ENCODE data around the gene PLK3. TPM values are rescaled to one million over a fixed set of nuclear protein-coding genes. Genes with fewer than 3 reads are reported as not detected.
A peak's percentile ranks its signal among the peaks of the same experiment; 100 is the strongest.
"Not testable (repeated sequence)": the region's sequence is repeated elsewhere in the genome, so short reads cannot be mapped to it uniquely, and the experiment has no call there.

PLK3 gene
- 17.2 TPM for total RNA-seq (ENCODE audit: unreplicated experiment)
- long read RNA-seq, transcript PLK3-201 (15 exons, 2,492 nt), result major isoform, 10 of 13 reads
- long read RNA-seq, partial matches to known transcripts, result 1 of 13 reads
- long read RNA-seq, other reads (novel, unspliced or antisense), result 2 of 13 reads

- peak; percentile 96 for DNase-seq (ENCODE audit: low spot score)
- H3K36me3 Mint-ChIP-seq (ENCODE audit: low read depth, unreplicated experiment), result peaks cover 11% of the 10 kb centered on the region
- peak within 1 kb of the TSS; percentile 95 for H3K27ac Mint-ChIP-seq (ENCODE audit: unreplicated experiment)
- no peaks in the 10 kb centered on the region for H3K9me3 Mint-ChIP-seq (ENCODE audit: unreplicated experiment)
- TF ChIP-seq, protein P1, sequence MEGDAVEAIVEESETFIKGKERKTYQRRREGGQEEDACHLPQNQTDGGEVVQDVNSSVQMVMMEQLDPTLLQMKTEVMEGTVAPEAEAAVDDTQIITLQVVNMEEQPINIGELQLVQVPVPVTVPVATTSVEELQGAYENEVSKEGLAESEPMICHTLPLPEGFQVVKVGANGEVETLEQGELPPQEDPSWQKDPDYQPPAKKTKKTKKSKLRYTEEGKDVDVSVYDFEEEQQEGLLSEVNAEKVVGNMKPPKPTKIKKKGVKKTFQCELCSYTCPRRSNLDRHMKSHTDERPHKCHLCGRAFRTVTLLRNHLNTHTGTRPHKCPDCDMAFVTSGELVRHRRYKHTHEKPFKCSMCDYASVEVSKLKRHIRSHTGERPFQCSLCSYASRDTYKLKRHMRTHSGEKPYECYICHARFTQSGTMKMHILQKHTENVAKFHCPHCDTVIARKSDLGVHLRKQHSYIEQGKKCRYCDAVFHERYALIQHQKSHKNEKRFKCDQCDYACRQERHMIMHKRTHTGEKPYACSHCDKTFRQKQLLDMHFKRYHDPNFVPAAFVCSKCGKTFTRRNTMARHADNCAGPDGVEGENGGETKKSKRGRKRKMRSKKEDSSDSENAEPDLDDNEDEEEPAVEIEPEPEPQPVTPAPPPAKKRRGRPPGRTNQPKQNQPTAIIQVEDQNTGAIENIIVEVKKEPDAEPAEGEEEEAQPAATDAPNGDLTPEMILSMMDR (IDR thresholded peaks at IDR 0.05; ENCODE audit: unreplicated experiment), result peak; percentile 75
- H3K4me1 Mint-ChIP-seq (ENCODE audit: unreplicated experiment), result peaks cover 20% of the 10 kb centered on the region
- H3K4me3 Mint-ChIP-seq (ENCODE audit: unreplicated experiment), result peak within 1 kb of the TSS; percentile 92
- peaks cover 10% of the 10 kb centered on the region for H3K27me3 Mint-ChIP-seq (ENCODE audit: unreplicated experiment)
Measured at GRCh38 chr1:44799770-44800584, at the start of gene PLK3. PLK3 (plus strand) TSS chr1:44800377; CDS start chr1:44800464, 87 bp downstream.

- H3K4me3 Mint-ChIP-seq (ENCODE audit: unreplicated experiment), result no peak overlapping the region
- peaks cover 3% of the 10 kb centered on the region for H3K36me3 Mint-ChIP-seq (ENCODE audit: low read depth, unreplicated experiment)
- H3K4me1 Mint-ChIP-seq (ENCODE audit: unreplicated experiment), result peaks cover 12% of the 10 kb centered on the region
Measured at GRCh38 chr1:44757420-44757819, 42.8 kb upstream of the PLK3 start.

DNA sequence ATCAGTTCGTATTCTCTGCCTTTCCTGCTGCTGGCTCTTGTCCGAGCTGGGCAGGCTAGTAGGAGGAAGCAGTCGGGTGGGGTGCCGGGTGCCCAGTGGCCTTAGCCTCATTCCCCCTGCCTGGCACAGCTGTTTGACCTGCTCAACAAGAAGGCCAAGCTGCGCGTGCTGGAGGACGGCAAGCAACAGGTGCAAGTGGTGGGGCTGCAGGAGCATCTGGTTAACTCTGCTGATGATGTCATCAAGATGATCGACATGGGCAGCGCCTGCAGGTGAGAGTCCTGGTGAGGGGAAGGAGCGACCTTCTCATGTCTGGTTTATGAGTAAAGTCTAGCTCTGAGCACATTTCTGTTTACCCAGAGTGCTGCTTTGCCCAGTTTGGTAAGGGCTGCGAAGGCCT is 41.1 kb upstream of the PLK3 start:
- Mint-ChIP-seq H3K27ac (ENCODE audit: unreplicated experiment) (no peak overlapping the region), H3K27me3 (ENCODE audit: unreplicated experiment) (peaks cover 1% of the 10 kb centered on the region), H3K4me1 (ENCODE audit: unreplicated experiment) (peaks cover 12% of the 10 kb centered on the region), H3K36me3 (ENCODE audit: low read depth, unreplicated experiment) (peaks cover 10% of the 10 kb centered on the region), H3K4me3 (ENCODE audit: unreplicated experiment) (no peak overlapping the region), H3K9me3 (ENCODE audit: unreplicated experiment) (no peaks in the 10 kb centered on the region)
- TF ChIP-seq, protein P1 (IDR thresholded peaks at IDR 0.05; ENCODE audit: unreplicated experiment), result no peak
- DNase-seq (ENCODE audit: low spot score), result no peak

More at GRCh38 chr1:44757420-44757819, 42.8 kb upstream of the PLK3 start:
- no peak for DNase-seq (ENCODE audit: low spot score)
- TF ChIP-seq, protein P1 (IDR thresholded peaks at IDR 0.05; ENCODE audit: unreplicated experiment), result no peak
- peak overlapping the region; percentile 79 for H3K27ac Mint-ChIP-seq (ENCODE audit: unreplicated experiment)
- peaks cover 1% of the 10 kb centered on the region for H3K27me3 Mint-ChIP-seq (ENCODE audit: unreplicated experiment)
- no peaks in the 10 kb centered on the region for H3K9me3 Mint-ChIP-seq (ENCODE audit: unreplicated experiment)

- Mint-ChIP-seq H3K27ac (ENCODE audit: unreplicated experiment) (peak overlapping the region; percentile 52), H3K9me3 (ENCODE audit: unreplicated experiment) (no peaks in the 10 kb centered on the region), H3K27me3 (ENCODE audit: unreplicated experiment) (peaks cover 1% of the 10 kb centered on the region), H3K4me3 (ENCODE audit: unreplicated experiment) (no peak overlapping the region), H3K36me3 (ENCODE audit: low read depth, unreplicated experiment) (peaks cover 10% of the 10 kb centered on the region), H3K4me1 (ENCODE audit: unreplicated experiment) (peaks cover 12% of the 10 kb centered on the region)
- no peak for DNase-seq (ENCODE audit: low spot score)
- TF ChIP-seq, protein P1 (IDR thresholded peaks at IDR 0.05; ENCODE audit: unreplicated experiment), result no peak
Measured at GRCh38 chr1:44760876-44761275, 39.3 kb upstream of the PLK3 start.

- not testable (repeated sequence) for H3K27ac Mint-ChIP-seq (ENCODE audit: unreplicated experiment); H3K9me3 Mint-ChIP-seq (ENCODE audit: unreplicated experiment); DNase-seq (ENCODE audit: low spot score); H3K4me3 Mint-ChIP-seq (ENCODE audit: unreplicated experiment); H3K4me1 Mint-ChIP-seq (ENCODE audit: unreplicated experiment); H3K27me3 Mint-ChIP-seq (ENCODE audit: unreplicated experiment); H3K36me3 Mint-ChIP-seq (ENCODE audit: low read depth, unreplicated experiment)
Measured at GRCh38 chr1:44766421-44766820, 33.8 kb upstream of the PLK3 start.

Measured in endothelial cell (in vitro differentiated cells).